RWPE2 (cell line): ENCODE data around the gene DBNL.

ENCODE experiments used
- ATAC-seq: fragments of 200-7000 bp; cut with Tn5 transposase; 3 replicates; pipeline ENCODE4 v1.9.1; 2021; ENCODE audit warnings: low read depth
- DNase-seq: peaks from one replicate; pipeline ENCODE4 v3.0.0-alpha.2; 2020; ENCODE audit warnings: low spot score
- H3K27ac ChIP-seq: fragments of 450-650 bp; 2 replicates; pipeline ENCODE4 v1.5.1; 2017; ENCODE audit warnings: mild to moderate bottlenecking; ENCODE audit not compliant: poor library complexity, severe bottlenecking
- H3K27me3 ChIP-seq: fragments of 250-450 bp; sonication (Bioruptor Pico); 2 replicates; pipeline ENCODE4 v1.5.1; 2021; ENCODE audit warnings: mild to moderate bottlenecking, moderate library complexity; ENCODE audit not compliant: insufficient read depth, poor library complexity, severe bottlenecking
- H3K36me3 ChIP-seq: fragments of 250-450 bp; sonication (Bioruptor Pico); 2 replicates; pipeline ENCODE4 v1.5.1; 2020; ENCODE audit warnings: low read depth, mild to moderate bottlenecking, moderate library complexity
- H3K4me1 ChIP-seq: fragments of 250-450 bp; sonication (Bioruptor Pico); 2 replicates; pipeline ENCODE4 v1.5.1; 2021; ENCODE audit warnings: mild to moderate bottlenecking, moderate library complexity; ENCODE audit not compliant: insufficient read depth, poor library complexity, severe bottlenecking
- H3K4me3 ChIP-seq: fragments of 250-450 bp; sonication (Bioruptor Pico); 2 replicates; pipeline ENCODE4 v1.5.1; 2021; ENCODE audit warnings: mild to moderate bottlenecking, moderate library complexity; ENCODE audit not compliant: severe bottlenecking
- H3K9me3 ChIP-seq: fragments of 250-450 bp; sonication (Bioruptor Pico); 2 replicates; pipeline ENCODE4 v1.5.1; 2021; ENCODE audit warnings: mild to moderate bottlenecking, moderate library complexity; ENCODE audit not compliant: severe bottlenecking
- TF ChIP-seq, protein P1 (sequence below): fragments of 450-650 bp; IDR thresholded peaks from one replicate; pipeline ENCODE4 v1.5.1; 2017; ENCODE audit warnings: mild to moderate bottlenecking, moderate library complexity; ENCODE audit not compliant: poor library complexity, severe bottlenecking

Gene DBNL

DNA sequence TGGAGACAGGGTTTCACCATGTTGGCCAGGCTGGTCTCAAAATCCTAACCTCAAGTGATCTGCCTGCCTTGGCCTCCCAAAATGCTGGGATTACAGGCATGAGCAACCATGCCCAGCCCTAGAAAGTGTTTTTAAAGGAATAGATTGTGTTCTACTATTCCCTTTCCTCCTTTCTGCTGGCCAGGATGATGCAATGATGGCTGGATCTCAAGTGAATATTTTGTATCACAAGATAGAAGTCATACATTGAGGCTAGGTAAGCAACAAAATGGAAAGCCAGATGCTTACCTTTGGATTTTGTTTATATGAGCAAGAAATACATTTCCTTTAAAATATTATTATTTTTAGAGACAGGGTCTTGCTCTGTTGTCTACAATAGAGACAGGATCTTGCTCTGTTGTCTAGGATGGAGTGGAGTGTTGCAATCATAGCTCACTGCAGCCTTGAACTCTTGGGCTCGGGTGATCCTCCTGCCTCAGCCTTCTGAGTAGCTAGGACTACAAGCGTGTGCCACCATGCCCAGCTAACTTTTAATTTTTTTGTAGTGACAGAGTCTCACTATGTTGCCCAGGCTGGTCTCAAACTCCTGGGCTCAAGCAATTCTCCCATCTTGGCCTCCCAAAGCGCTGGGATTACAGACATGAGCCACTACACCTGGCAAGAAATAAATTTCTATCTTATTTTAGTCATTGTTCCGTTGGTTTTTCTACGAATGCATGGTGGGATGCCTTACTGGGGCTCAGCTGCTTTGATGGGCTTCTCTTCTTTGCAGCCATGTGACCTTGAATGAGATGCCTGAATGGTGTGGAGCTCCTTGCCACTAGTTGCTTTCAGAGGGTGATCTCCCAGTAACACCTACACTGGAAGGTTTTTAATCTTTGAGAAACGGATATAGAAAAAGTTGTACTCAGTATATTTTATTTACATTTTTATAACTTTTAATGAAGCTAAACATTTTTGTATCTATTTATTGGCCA is 53.9 kb downstream of the DBNL start:
- Histone ChIP-seq H3K27me3 (no peaks in the 10 kb centered on the region), H3K27ac (no peak overlapping the region), H3K9me3 (no peaks in the 10 kb centered on the region), H3K36me3 (no peaks in the 10 kb centered on the region), H3K4me1 (peaks cover 7% of the 10 kb centered on the region), H3K4me3 (no peak overlapping the region)
- DNase-seq: no peak
- TF ChIP-seq, protein P1, sequence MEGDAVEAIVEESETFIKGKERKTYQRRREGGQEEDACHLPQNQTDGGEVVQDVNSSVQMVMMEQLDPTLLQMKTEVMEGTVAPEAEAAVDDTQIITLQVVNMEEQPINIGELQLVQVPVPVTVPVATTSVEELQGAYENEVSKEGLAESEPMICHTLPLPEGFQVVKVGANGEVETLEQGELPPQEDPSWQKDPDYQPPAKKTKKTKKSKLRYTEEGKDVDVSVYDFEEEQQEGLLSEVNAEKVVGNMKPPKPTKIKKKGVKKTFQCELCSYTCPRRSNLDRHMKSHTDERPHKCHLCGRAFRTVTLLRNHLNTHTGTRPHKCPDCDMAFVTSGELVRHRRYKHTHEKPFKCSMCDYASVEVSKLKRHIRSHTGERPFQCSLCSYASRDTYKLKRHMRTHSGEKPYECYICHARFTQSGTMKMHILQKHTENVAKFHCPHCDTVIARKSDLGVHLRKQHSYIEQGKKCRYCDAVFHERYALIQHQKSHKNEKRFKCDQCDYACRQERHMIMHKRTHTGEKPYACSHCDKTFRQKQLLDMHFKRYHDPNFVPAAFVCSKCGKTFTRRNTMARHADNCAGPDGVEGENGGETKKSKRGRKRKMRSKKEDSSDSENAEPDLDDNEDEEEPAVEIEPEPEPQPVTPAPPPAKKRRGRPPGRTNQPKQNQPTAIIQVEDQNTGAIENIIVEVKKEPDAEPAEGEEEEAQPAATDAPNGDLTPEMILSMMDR: no peak
- no peak for ATAC-seq

DNA sequence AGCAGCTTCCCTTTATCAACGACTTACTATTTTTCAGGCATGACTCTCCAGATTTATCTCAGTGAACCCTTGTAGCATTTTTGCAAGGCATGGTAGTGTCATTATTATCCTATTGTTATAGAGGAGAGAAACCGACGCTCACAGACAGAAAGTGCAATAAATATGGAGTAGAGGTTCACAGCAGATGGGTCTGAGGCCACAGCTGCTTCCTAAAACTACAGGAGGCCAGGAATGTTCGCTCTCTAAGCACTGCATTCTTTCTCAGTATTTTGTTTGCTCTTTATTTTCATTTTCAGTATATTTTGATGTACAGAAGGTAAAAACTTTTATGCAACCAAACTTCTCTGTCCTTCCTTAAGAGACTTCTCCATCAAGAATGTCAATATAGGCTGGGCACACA is 55.2 kb downstream of the DBNL start:
- Histone ChIP-seq H3K4me1 (peaks cover 7% of the 10 kb centered on the region), H3K27ac (no peak overlapping the region), H3K27me3 (no peaks in the 10 kb centered on the region), H3K9me3 (no peaks in the 10 kb centered on the region), H3K36me3 (no peaks in the 10 kb centered on the region), H3K4me3 (no peak overlapping the region)
- ATAC-seq (no peak), DNase-seq (no peak)
- TF ChIP-seq, protein P1: no peak

DNA sequence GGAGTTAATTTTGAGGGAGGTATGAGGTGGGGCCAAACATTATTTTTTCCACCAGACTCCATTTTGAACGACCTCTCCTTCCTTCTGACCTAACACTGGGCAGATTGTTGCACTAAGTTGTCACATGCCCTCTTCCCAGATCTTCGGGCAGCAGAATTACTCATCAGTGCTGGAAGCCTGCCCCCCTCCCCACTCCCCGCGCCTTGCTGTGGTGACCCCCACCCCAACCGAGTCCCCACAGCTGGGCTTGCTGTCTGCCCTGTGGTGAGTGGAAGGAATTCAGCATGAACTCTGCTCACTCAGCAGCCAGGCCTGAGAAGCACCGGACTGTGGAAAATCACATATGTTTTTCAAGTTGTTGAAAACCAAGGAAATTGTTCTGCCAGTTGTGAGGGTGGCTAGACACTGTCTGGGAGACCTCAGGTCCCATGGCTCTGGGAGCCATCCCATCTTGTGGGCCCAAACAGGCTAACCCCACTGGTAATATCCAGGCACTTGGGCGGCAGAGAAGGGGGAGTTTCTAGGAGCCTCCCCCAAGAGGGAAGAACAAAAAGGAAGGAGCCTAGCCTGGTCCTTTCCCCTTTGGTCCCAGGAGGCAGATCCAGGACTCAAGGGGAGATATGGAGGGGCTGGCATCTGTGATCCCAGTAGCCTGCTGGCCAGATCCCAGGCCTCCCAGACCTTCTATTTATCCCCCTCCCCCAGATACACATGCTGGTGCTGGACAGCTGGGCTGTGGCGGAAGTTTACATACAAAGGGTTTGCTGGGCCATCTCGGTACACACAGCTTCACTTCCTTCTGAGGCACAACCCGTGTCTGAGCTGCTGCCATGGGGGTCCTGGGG is 56.2 kb downstream of the DBNL start:
- peaks cover 13% of the 10 kb centered on the region for H3K4me1 ChIP-seq
- no peaks in the 10 kb centered on the region for H3K9me3 ChIP-seq
- DNase-seq (no peak), ATAC-seq (no peak)
- H3K27ac ChIP-seq: no peak overlapping the region
- no peaks in the 10 kb centered on the region for H3K27me3 ChIP-seq
- H3K36me3 ChIP-seq: no peaks in the 10 kb centered on the region
- TF ChIP-seq, protein P1: no peak
- no peak overlapping the region for H3K4me3 ChIP-seq

DNA sequence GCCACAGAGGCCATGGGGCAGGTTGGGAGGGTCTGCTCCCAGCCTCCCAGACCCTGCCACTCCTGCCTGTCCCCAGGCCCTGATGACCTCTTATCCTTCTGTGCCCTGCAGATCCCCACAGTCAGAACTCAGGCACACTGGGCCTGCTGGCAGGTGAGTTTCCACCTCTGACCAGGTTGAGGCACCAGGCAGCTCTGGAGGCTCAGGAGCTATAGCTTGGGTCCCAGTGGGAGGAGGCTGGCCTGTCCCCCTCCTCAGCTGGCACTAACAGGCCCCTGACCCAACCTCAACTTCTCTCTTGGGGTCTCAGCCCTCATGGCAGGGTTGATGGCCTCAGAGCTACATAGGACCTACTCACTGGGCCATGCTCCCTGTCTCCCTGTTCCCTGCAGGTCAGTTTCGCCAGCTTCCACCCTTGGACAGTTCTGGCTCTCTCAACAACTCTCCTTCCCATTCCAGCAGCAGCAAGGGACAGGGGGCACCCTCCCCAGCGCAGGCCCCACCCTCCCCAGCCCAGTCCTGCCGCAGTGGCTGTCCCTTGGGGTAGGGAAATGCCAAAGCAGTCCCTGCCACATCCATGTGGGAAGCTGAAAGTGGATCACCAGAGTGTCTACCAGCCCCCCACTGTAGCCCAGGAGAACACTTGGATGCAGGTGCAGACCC is 56.9 kb downstream of the DBNL start:
- Histone ChIP-seq H3K4me1 (peaks cover 16% of the 10 kb centered on the region), H3K4me3 (no peak overlapping the region), H3K9me3 (no peaks in the 10 kb centered on the region), H3K27me3 (no peaks in the 10 kb centered on the region), H3K27ac (peak overlapping the region; percentile 19), H3K36me3 (no peaks in the 10 kb centered on the region)
- DNase-seq (no peak), ATAC-seq (no peak)
- TF ChIP-seq, protein P1: no peak
